SK-N-SH treated with all-trans-retinoic acid at 6 μM for 48 hours (cell line): ENCODE measurements around the gene PLEKHA4.

Source experiments
- ATAC-seq: fragments of 200-7000 bp; cut with Tn5 transposase; 3 replicates; pipeline ENCODE4 v1.9.1; 2020; ENCODE audit warnings: mild to moderate bottlenecking, moderate library complexity
- ARNTL ChIP-seq: fragments of 450-650 bp; formaldehyde crosslinking; IDR thresholded peaks from 2 replicates; pipeline ENCODE4 v1.5.0; 2020; ENCODE audit warnings: low read depth, mild to moderate bottlenecking, moderate library complexity, borderline replicate concordance
- BACH2 ChIP-seq: fragments of 250-450 bp; sonication (Bioruptor Pico); IDR thresholded peaks from 2 replicates; pipeline ENCODE4 v1.9.0; 2021; ENCODE audit warnings: mild to moderate bottlenecking, borderline replicate concordance
- CREB5 ChIP-seq: fragments of 250-450 bp; sonication (Bioruptor Pico); IDR thresholded peaks from 2 replicates; pipeline ENCODE4 v1.5.1; 2020; ENCODE audit warnings: low read depth, mild to moderate bottlenecking, moderate library complexity
- CSDC2 ChIP-seq: fragments of 250-450 bp; sonication (Bioruptor Pico); IDR thresholded peaks from 2 replicates; pipeline ENCODE4 v1.5.0; 2020; ENCODE audit warnings: mild to moderate bottlenecking, moderate library complexity
- CSRNP3 ChIP-seq: fragments of 250-450 bp; sonication (Bioruptor Pico); IDR thresholded peaks from 2 replicates; pipeline ENCODE4 v1.5.1; 2021; ENCODE audit warnings: mild to moderate bottlenecking, moderate library complexity
- ESRRG ChIP-seq: fragments of 250-450 bp; sonication (Bioruptor Pico); IDR thresholded peaks from 2 replicates; pipeline ENCODE4 v1.6.1; 2021; ENCODE audit warnings: mild to moderate bottlenecking
- GLIS3 ChIP-seq: fragments of 250-450 bp; sonication (Bioruptor Pico); IDR thresholded peaks from 2 replicates; pipeline ENCODE4 v1.5.0; 2020; ENCODE audit warnings: mild to moderate bottlenecking, moderate library complexity
- OSR1 ChIP-seq: fragments of 250-450 bp; sonication (Bioruptor Pico); IDR thresholded peaks from 2 replicates; pipeline ENCODE4 v1.8.0; 2022; ENCODE audit warnings: moderate library complexity, mild to moderate bottlenecking, inconsistent platforms
- PATZ1 ChIP-seq: fragments of 250-450 bp; sonication (Bioruptor Pico); IDR thresholded peaks from 2 replicates; pipeline ENCODE4 v1.8.0; 2020; ENCODE audit warnings: mild to moderate bottlenecking, moderate library complexity, borderline replicate concordance
- POU6F1 ChIP-seq: fragments of 250-450 bp; sonication (Bioruptor Pico); IDR thresholded peaks from 2 replicates; pipeline ENCODE4 v1.8.0; 2021; ENCODE audit warnings: low read depth, mild to moderate bottlenecking, moderate library complexity, borderline replicate concordance
- RARB ChIP-seq: fragments of 250-450 bp; sonication (Bioruptor Pico); IDR thresholded peaks from 2 replicates; pipeline ENCODE4 v1.8.0; 2021; ENCODE audit warnings: mild to moderate bottlenecking, moderate library complexity
- SNAI2 ChIP-seq: fragments of 250-450 bp; sonication (Bioruptor Pico); IDR thresholded peaks from 2 replicates; pipeline ENCODE4 v1.5.0; 2020; ENCODE audit warnings: mild to moderate bottlenecking, moderate library complexity
- TCF4 ChIP-seq: fragments of 250-450 bp; sonication (Bioruptor Pico); IDR thresholded peaks from 2 replicates; pipeline ENCODE4 v1.8.0; 2021; ENCODE audit warnings: mild to moderate bottlenecking, moderate library complexity, borderline replicate concordance
- TOX ChIP-seq: fragments of 250-450 bp; sonication (Bioruptor Pico); IDR thresholded peaks from 2 replicates; pipeline ENCODE4 v1.8.0; 2021; ENCODE audit warnings: mild to moderate bottlenecking, moderate library complexity, borderline replicate concordance
- ZC3H10 ChIP-seq: fragments of 250-450 bp; sonication (Bioruptor Pico); IDR thresholded peaks from 2 replicates; pipeline ENCODE4 v1.5.1; 2021; ENCODE audit warnings: mild to moderate bottlenecking, moderate library complexity
- ZFP3 ChIP-seq: fragments of 250-450 bp; sonication (Bioruptor Pico); IDR thresholded peaks from 2 replicates; pipeline ENCODE4 v1.5.0; 2020; ENCODE audit warnings: mild to moderate bottlenecking, moderate library complexity
- ZNF565 ChIP-seq: fragments of 450-650 bp; formaldehyde crosslinking; conservative IDR thresholded peaks from 2 replicates; pipeline ENCODE4 v1.5.0; 2020; ENCODE audit warnings: low read depth, mild to moderate bottlenecking, moderate library complexity
- ZNF70 ChIP-seq: fragments of 450-650 bp; formaldehyde crosslinking; IDR thresholded peaks from 2 replicates; pipeline ENCODE4 v1.5.0; 2020; ENCODE audit warnings: mild to moderate bottlenecking, moderate library complexity
- ZNF8 ChIP-seq: fragments of 450-650 bp; formaldehyde crosslinking; IDR thresholded peaks from 2 replicates; pipeline ENCODE4 v1.5.0; 2020; ENCODE audit warnings: mild to moderate bottlenecking, moderate library complexity

The PLEKHA4 gene

GRCh38 chr19:48887861-48888612, 19.6 kb upstream of the PLEKHA4 start:
- no peak; the same call in 2 of the 3 replicates for ATAC-seq
- TF ChIP-seq ZFP3 (CRISPR knock-in tag) (no peak), ZC3H10 (CRISPR knock-in tag) (no peak), ARNTL (no peak), BACH2 (CRISPR knock-in tag) (no peak), CSRNP3 (no peak), OSR1 (CRISPR knock-in tag) (no peak), ZNF8 (CRISPR knock-in tag) (no peak), ESRRG (CRISPR knock-in tag) (no peak), ZNF565 (no peak), TCF4 (no peak), SNAI2 (CRISPR knock-in tag) (no peak), CREB5 (CRISPR knock-in tag) (no peak), TOX (CRISPR knock-in tag) (no peak), GLIS3 (CRISPR knock-in tag) (no peak)

GRCh38 chr19:48883726-48884125, 15.3 kb upstream of the PLEKHA4 start:
- TF ChIP-seq TOX (CRISPR knock-in tag) (no peak), ZNF70 (no peak), CREB5 (CRISPR knock-in tag) (no peak), OSR1 (CRISPR knock-in tag) (no peak), PATZ1 (CRISPR knock-in tag) (no peak), CSDC2 (CRISPR knock-in tag) (no peak), ZC3H10 (CRISPR knock-in tag) (no peak), ESRRG (CRISPR knock-in tag) (no peak), RARB (no peak), ZNF8 (CRISPR knock-in tag) (no peak), POU6F1 (CRISPR knock-in tag) (no peak), ZNF565 (no peak), BACH2 (CRISPR knock-in tag) (no peak), GLIS3 (CRISPR knock-in tag) (no peak), CSRNP3 (no peak), ZFP3 (CRISPR knock-in tag) (no peak), ARNTL (no peak)
- no peak for ATAC-seq
